Activated CD8-positive, alpha-beta memory T cell treated with anti-CD3 and anti-CD28 coated beads, Interleukin-2, amount 50 U/mL, for 4 hours (primary cell): ENCODE results near the gene MAP1LC3B.

Experiments used
- DNase-seq: peaks from one replicate; pipeline ENCODE4 v3.0.0-alpha.2; 2020

MAP1LC3B gene

GRCh38 chr16:87391950-87392820, at the start of gene MAP1LC3B:
TSS of gene MAP1LC3B (plus strand) at chr16:87392336. CDS start at chr16:87392428, 92 bp downstream.
- peak; percentile 99 for DNase-seq

- DNase-seq, result no peak
These were observed 49.6 kb upstream of the MAP1LC3B start for GRCh38 chr16:87342504-87342903.

- no peak for DNase-seq
These were observed 49.0 kb upstream of the MAP1LC3B start for GRCh38 chr16:87342978-87343752.

GRCh38 chr16:87343753-87344050, 48.4 kb upstream of the MAP1LC3B start:
- DNase-seq, result no peak

- DNase-seq, result no peak
These were observed 47.8 kb upstream of the MAP1LC3B start for GRCh38 chr16:87344165-87344930.

GRCh38 chr16:87344931-87345631, 47.1 kb upstream of the MAP1LC3B start:
- peak; percentile 48 for DNase-seq

- no peak for DNase-seq
These were observed 46.3 kb upstream of the MAP1LC3B start for GRCh38 chr16:87345726-87346424.

GRCh38 chr16:87346517-87347060, 45.5 kb upstream of the MAP1LC3B start:
- no peak for DNase-seq

GRCh38 chr16:87347932-87348615, 44.1 kb upstream of the MAP1LC3B start:
- no peak for DNase-seq

- no peak for DNase-seq
These were observed 43.4 kb upstream of the MAP1LC3B start for GRCh38 chr16:87348616-87349157.

GRCh38 chr16:87350031-87350430, 42.1 kb upstream of the MAP1LC3B start:
- no peak for DNase-seq

- DNase-seq, result no peak
These were observed 41.3 kb upstream of the MAP1LC3B start for GRCh38 chr16:87350681-87351319.

GRCh38 chr16:87351320-87351698, 40.8 kb upstream of the MAP1LC3B start:
- no peak for DNase-seq

- DNase-seq, result no peak
These were observed 39.3 kb upstream of the MAP1LC3B start for GRCh38 chr16:87352818-87353217.

- no peak for DNase-seq
These were observed 38.5 kb upstream of the MAP1LC3B start for GRCh38 chr16:87353613-87354012.

- no peak for DNase-seq
These were observed 35.7 kb upstream of the MAP1LC3B start for GRCh38 chr16:87356491-87356853.

- DNase-seq, result no peak
These were observed 33.9 kb upstream of the MAP1LC3B start for GRCh38 chr16:87358250-87358649.

- DNase-seq, result no peak
These were observed 33.4 kb upstream of the MAP1LC3B start for GRCh38 chr16:87358696-87359095.

- no peak for DNase-seq
These were observed 33.0 kb upstream of the MAP1LC3B start for GRCh38 chr16:87359121-87359520.

GRCh38 chr16:87360862-87361610, 31.1 kb upstream of the MAP1LC3B start:
- DNase-seq, result no peak
